Right ventricle myocardium superior (tissue), 1 donor: Measurements from ENCODE around the gene ZER1. TPM values are rescaled to one million over a fixed set of nuclear protein-coding genes. Genes with fewer than 3 reads are reported as not detected.
"Not testable (repeated sequence)": the region's sequence is repeated elsewhere in the genome, so short reads cannot be mapped to it uniquely, and the experiment has no call there.

Experiments used
- ATAC-seq: fragments of 200-7000 bp; cut with Tn5 transposase; one replicate; pipeline ENCODE4 v1.9.1; 2020; ENCODE audit warnings: mild to moderate bottlenecking; ENCODE audit not compliant: poor library complexity
- DNase-seq: peaks from one replicate; pipeline ENCODE4 v3.0.0-alpha.2; 2020
- intact Hi-C: fragments of 100-400 bp; cut with DNase I; formaldehyde crosslinking; loops from one replicate; pipeline ENCODE4 v1.11.2; 2022
- total RNA-seq: library from RNA; stranded (reverse); fragmentation: NEBNext Ultra II Directional; extraction: Animal tissue kit (Norgen Biotek cat#: 25700); gene quantifications from one replicate; pipeline ENCODE4 v1.2.1, GENCODE V29; 2021
- donor health status: DM: no; HTN: yes; CAD: no; lungs with severe emphysema.

ZER1 gene
- total RNA-seq, 1 donor from 2014 or later, result 57.3 TPM

GRCh38 chr9:128792134-128792533, 20.4 kb upstream of the ZER1 start:
- DNase-seq (no peak), ATAC-seq (no peak)
- intact Hi-C loops, result no loop called here

GRCh38 chr9:128790536-128790935, 18.8 kb upstream of the ZER1 start:
- ATAC-seq, result no peak
- intact Hi-C loops, result no loop called here
- DNase-seq, result no peak

- intact Hi-C loops, result no loop called here
- no peak for ATAC-seq
- no peak for DNase-seq
Observed at GRCh38 chr9:128788445-128788844, 16.7 kb upstream of the ZER1 start.

GRCh38 chr9:128787659-128788058, 15.9 kb upstream of the ZER1 start:
- DNase-seq, result no peak
- peak; percentile 6 for ATAC-seq
- intact Hi-C loops, result no loop called here

GRCh38 chr9:128786681-128787601, 15.2 kb upstream of the ZER1 start, which contains the start of gene TBC1D13:
TSS of gene TBC1D13 (plus strand) at chr9:128787253. CDS start at chr9:128787354, 101 bp downstream.
- intact Hi-C loops, result no loop called here
- DNase-seq, result peak; percentile 94
- peak; percentile 98 for ATAC-seq

- DNase-seq (no peak), ATAC-seq (no peak)
- intact Hi-C loops, result no loop called here
Observed at GRCh38 chr9:128785427-128785826, 13.7 kb upstream of the ZER1 start.

- DNase-seq (no peak), ATAC-seq (no peak)
- intact Hi-C loops, result no loop called here
Observed at GRCh38 chr9:128782669-128783068, 10.9 kb upstream of the ZER1 start.

GRCh38 chr9:128781187-128782070, 9.7 kb upstream of the ZER1 start:
- intact Hi-C loops, result no loop called here
- ATAC-seq (no peak), DNase-seq (no peak)

GRCh38 chr9:128780093-128780492, 8.4 kb upstream of the ZER1 start:
- ATAC-seq, intact Hi-C loops, DNase-seq: not testable (repeated sequence)

- intact Hi-C loops, result no loop called here
- ATAC-seq (no peak), DNase-seq (no peak)
Observed at GRCh38 chr9:128774804-128775203, 3.1 kb upstream of the ZER1 start.

GRCh38 chr9:128773049-128773448, 1.3 kb upstream of the ZER1 start:
- intact Hi-C loops, result no loop called here
- ATAC-seq (no peak), DNase-seq (no peak)

- DNase-seq, result no peak
- ATAC-seq, result peak; percentile 33
- intact Hi-C loops, result no loop called here
Observed at GRCh38 chr9:128771094-128771721, 519 bp downstream of the ZER1 start.

- ATAC-seq, result no peak
- DNase-seq, result no peak
- intact Hi-C loops, result no loop called here
Observed at GRCh38 chr9:128770286-128771030, 1.3 kb downstream of the ZER1 start.

GRCh38 chr9:128768606-128769005, 3.1 kb downstream of the ZER1 start:
- intact Hi-C loops, result no loop called here
- no peak for ATAC-seq
- no peak for DNase-seq

GRCh38 chr9:128765499-128765898, 6.2 kb downstream of the ZER1 start:
- intact Hi-C loops, result no loop called here
- ATAC-seq (no peak), DNase-seq (no peak)

- ATAC-seq, result no peak
- intact Hi-C loops, result no loop called here
- no peak for DNase-seq
Observed at GRCh38 chr9:128764361-128764760, 7.4 kb downstream of the ZER1 start.

- DNase-seq, result no peak
- intact Hi-C loops, result no loop called here
- ATAC-seq, result peak; percentile 50
Observed at GRCh38 chr9:128762671-128763449, 8.9 kb downstream of the ZER1 start.

GRCh38 chr9:128757602-128758001, 14.1 kb downstream of the ZER1 start:
- intact Hi-C loops, result no loop called here
- DNase-seq (no peak), ATAC-seq (no peak)
